Body of pancreas (tissue), 4 donors: ENCODE data around the gene RAB25. TPM values are rescaled to one million over a fixed set of nuclear protein-coding genes. Genes with fewer than 3 reads are reported as not detected.
"Not testable (repeated sequence)": the region's sequence is repeated elsewhere in the genome, so short reads cannot be mapped to it uniquely, and the experiment has no call there.

Experiments used
- ATAC-seq: fragments of 150-250 bp; one replicate; pipeline ENCODE4 v1.9.1; 2016
- DNase-seq, 4 donors: peaks; one replicate each; pipeline ENCODE4 v3.0.0-alpha.2; 2019
- H3K27ac ChIP-seq, 4 donors: fragments of 200-600 bp; sonication (generic); 1 replicate in 3 of 4; 2 replicates in 1 of 4; pipeline versions ENCODE4 v1.5.1 to v1.6.1; 2016 to 2019; ENCODE audit warnings: mild to moderate bottlenecking in 1 of 4, mixed read lengths in 1 of 4, moderate library complexity in 1 of 4
- H3K27me3 ChIP-seq, 2 donors: fragments of 200-600 bp; sonication (generic); one replicate each; pipeline ENCODE4 v1.6.0; 2016; ENCODE audit warnings: mild to moderate bottlenecking in 1 of 2
- H3K36me3 ChIP-seq, 2 donors: fragments of 200-600 bp; sonication (generic); replicated peaks in 1 of 2; 2 replicates each; pipeline ENCODE4 v1.5.1; 2016; ENCODE audit warnings: low read depth in 2 of 2; ENCODE audit not compliant: insufficient read depth in 1 of 2
- H3K4me1 ChIP-seq: fragments of 200-600 bp; sonication (generic); one replicate; pipeline ENCODE4 v1.6.0; 2016
- H3K4me3 ChIP-seq, 2 donors: fragments of 200-600 bp; sonication (generic); 1 replicate in 1 of 2; 2 replicates in 1 of 2; pipeline ENCODE4 v1.5.1; 2016 to 2019
- H3K9me3 ChIP-seq, 3 donors: fragments of 200-600 bp; sonication (generic); 1 replicate in 2 of 3; 2 replicates in 1 of 3; pipeline ENCODE4 v1.5.1; 2016
- POLR2A ChIP-seq, 3 donors: fragments of 450-650 bp; IDR thresholded peaks; one replicate each; pipeline ENCODE4 v1.6.1; 2016; ENCODE audit warnings: antibody characterized with exemption in 3 of 3, mild to moderate bottlenecking in 2 of 3
- WGBS, 2 donors: methylation state at CpG; one replicate each; pipeline ENCODE4 v1.1.5; 2017; 5-methylcytosine and 5-hydroxymethylcytosine counted together
- intact Hi-C: fragments of 100-400 bp; cut with DNase I; formaldehyde crosslinking; loops from one replicate; pipeline ENCODE4 v1.15.1; 2023
- total RNA-seq, 2 donors: library from RNA; depleted of rRNA; stranded (reverse); fragments of >200 nt; gene quantifications; one replicate each; pipeline ENCODE4 v1.1.0, GENCODE V29; 2016
- TF ChIP-seq, protein P1 (sequence below), 7 experiments: fragments of 450-650 bp in 4 of 7; fragments of 200-600 bp in 3 of 7; sonication (generic) in 3 of 7; IDR thresholded peaks; one replicate each; pipeline ENCODE4 v1.5.1; 2016 to 2019; ENCODE audit warnings: antibody characterized with exemption in 7 of 7

Gene RAB25
- total RNA-seq, 2 donors from 2014 or later, result 31.3 to 66.7 TPM

DNA sequence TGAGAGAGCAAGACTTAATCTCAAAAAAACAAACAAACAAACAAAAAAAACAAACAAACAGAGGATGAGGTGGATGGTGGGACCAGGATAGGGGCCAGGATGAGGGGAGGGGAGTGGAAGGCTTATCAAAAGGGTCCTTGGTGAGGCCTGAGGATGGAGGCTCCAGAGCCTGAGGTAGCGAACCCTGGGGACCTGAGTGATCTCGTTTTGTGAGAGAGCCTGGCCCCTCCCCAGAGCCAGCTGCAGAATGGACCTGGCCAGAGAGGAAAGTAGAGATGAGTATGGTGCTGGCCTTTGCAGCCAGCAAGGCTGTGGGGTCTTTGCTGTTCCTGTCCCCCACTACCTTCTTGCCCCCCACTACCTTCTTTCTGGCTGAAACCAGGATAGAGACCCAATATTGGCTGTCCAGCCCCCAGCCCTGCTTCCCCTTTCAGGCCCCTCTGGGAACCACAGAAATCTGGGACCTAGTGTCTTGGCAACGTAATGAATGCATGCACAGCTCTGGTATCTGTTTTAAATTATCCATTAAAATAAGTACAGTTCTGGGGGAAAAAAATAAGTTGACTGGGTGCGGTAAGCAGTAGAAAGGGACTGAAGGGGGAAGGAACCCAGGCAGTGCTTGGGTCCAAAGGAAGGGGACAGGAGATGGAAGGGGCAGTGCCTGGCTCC lies 52.5 kb downstream of the RAB25 start:
- H3K36me3 ChIP-seq, result no peaks in the 10 kb centered on the region
- intact Hi-C loops, result no loop called here
- H3K27ac ChIP-seq, result peak overlapping the region; percentile 13 to 96 (median 92)
- 48 to 53% methylated on average over 4 of the region's 4 CpGs for WGBS, 2 donors
- H3K4me3 ChIP-seq, result no peak overlapping the region
- no peak for TF ChIP-seq POLR2A (IDR thresholded peaks at IDR 0.05)
- TF ChIP-seq, protein P1, sequence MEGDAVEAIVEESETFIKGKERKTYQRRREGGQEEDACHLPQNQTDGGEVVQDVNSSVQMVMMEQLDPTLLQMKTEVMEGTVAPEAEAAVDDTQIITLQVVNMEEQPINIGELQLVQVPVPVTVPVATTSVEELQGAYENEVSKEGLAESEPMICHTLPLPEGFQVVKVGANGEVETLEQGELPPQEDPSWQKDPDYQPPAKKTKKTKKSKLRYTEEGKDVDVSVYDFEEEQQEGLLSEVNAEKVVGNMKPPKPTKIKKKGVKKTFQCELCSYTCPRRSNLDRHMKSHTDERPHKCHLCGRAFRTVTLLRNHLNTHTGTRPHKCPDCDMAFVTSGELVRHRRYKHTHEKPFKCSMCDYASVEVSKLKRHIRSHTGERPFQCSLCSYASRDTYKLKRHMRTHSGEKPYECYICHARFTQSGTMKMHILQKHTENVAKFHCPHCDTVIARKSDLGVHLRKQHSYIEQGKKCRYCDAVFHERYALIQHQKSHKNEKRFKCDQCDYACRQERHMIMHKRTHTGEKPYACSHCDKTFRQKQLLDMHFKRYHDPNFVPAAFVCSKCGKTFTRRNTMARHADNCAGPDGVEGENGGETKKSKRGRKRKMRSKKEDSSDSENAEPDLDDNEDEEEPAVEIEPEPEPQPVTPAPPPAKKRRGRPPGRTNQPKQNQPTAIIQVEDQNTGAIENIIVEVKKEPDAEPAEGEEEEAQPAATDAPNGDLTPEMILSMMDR (IDR thresholded peaks at IDR 0.05), result no peak
- no peak for ATAC-seq
- no peaks in the 10 kb centered on the region for H3K9me3 ChIP-seq
- DNase-seq, result no peak
- peaks cover 31% of the 10 kb centered on the region for H3K4me1 ChIP-seq
- H3K27me3 ChIP-seq, result no peaks in the 10 kb centered on the region

DNA sequence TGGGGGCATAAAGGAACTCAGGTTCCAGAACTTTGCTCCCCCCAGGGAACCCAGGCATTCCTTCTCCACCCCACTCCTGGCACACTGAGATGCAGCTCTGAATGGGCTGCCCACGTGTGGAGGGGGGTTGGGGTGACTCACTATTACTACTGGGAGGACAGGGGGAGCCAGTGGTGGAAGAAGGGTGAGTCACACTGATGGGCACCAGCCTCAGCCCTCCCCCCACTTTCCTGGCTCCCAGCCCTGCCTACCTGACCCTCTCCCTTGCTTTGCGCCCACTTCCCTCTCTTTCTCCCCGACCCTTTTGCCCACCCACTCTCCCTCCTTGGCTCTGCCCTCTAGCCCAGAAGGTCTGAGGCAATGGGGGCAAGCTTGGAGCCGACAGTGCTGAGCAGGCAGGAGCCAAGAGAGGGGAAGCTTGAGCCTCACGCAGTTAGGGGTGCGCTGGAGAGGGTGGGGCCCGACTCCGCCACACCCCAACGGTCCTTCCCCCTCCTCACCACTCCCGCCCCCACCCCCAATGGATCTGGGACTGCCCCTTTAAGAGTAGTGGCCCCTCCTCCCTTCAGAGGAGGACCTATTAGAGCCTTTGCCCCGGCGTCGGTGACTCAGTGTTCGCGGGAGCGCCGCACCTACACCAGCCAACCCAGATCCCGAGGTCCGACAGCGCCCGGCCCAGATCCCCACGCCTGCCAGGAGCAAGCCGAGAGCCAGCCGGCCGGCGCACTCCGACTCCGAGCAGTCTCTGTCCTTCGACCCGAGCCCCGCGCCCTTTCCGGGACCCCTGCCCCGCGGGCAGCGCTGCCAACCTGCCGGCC lies 53.4 kb downstream of the RAB25 start, which contains the start of gene LMNA:
Gene LMNA (plus strand): TSS at position 611 of the 818 bp plus-strand sequence. CDS start 208 bp downstream, outside the sequence.
- H3K4me3 ChIP-seq, result peak within 1 kb of the TSS; percentile 89 to 91
- DNase-seq (peak; percentile 94 to 97 (median 95)), ATAC-seq (peak; percentile 89)
- WGBS, 2 donors, result 2 to 5% methylated on average over 3 to 34 of the region's 37 CpGs
- intact Hi-C loops, result no loop called here
- no peaks in the 10 kb centered on the region for H3K27me3 ChIP-seq
- peaks cover 40% of the 10 kb centered on the region for H3K4me1 ChIP-seq
- H3K36me3 ChIP-seq, result no peaks in the 10 kb centered on the region
- H3K27ac ChIP-seq, result peak within 1 kb of the TSS; percentile 87 to 96 (median 95)
- TF ChIP-seq, protein P1 (IDR thresholded peaks at IDR 0.05), result no peak
- TF ChIP-seq POLR2A (IDR thresholded peaks at IDR 0.05), result peak; percentile 96 to 97 (median 96)
- H3K9me3 ChIP-seq, result no peaks in the 10 kb centered on the region

DNA sequence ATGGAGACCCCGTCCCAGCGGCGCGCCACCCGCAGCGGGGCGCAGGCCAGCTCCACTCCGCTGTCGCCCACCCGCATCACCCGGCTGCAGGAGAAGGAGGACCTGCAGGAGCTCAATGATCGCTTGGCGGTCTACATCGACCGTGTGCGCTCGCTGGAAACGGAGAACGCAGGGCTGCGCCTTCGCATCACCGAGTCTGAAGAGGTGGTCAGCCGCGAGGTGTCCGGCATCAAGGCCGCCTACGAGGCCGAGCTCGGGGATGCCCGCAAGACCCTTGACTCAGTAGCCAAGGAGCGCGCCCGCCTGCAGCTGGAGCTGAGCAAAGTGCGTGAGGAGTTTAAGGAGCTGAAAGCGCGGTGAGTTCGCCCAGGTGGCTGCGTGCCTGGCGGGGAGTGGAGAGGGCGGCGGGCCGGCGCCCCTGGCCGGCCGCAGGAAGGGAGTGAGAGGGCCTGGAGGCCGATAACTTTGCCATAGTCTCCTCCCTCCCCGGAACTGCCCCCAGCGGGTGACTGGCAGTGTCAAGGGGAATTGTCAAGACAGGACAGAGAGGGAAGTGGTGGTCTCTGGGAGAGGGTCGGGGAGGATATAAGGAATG lies 54.1 kb downstream of the RAB25 start:
- TF ChIP-seq, protein P1 (IDR thresholded peaks at IDR 0.05), result no peak
- TF ChIP-seq POLR2A (IDR thresholded peaks at IDR 0.05), result peak in 2 of 3 donors; percentile 3 to 57
- peaks cover 47% of the 10 kb centered on the region for H3K4me1 ChIP-seq
- DNase-seq, result peak in 1 of 4 donors; percentile 34
- peak; percentile 52 for ATAC-seq
- H3K4me3 ChIP-seq, result peak overlapping the region; percentile 89 to 91
- intact Hi-C loops, result no loop called here
- H3K9me3 ChIP-seq, result no peaks in the 10 kb centered on the region
- no peaks in the 10 kb centered on the region for H3K27me3 ChIP-seq
- H3K27ac ChIP-seq, result peak overlapping the region; percentile 87 to 96 (median 95)
- H3K36me3 ChIP-seq, result no peaks in the 10 kb centered on the region
- WGBS, 2 donors, result 1 to 7% methylated on average over 3 to 49 of the region's 49 CpGs

DNA sequence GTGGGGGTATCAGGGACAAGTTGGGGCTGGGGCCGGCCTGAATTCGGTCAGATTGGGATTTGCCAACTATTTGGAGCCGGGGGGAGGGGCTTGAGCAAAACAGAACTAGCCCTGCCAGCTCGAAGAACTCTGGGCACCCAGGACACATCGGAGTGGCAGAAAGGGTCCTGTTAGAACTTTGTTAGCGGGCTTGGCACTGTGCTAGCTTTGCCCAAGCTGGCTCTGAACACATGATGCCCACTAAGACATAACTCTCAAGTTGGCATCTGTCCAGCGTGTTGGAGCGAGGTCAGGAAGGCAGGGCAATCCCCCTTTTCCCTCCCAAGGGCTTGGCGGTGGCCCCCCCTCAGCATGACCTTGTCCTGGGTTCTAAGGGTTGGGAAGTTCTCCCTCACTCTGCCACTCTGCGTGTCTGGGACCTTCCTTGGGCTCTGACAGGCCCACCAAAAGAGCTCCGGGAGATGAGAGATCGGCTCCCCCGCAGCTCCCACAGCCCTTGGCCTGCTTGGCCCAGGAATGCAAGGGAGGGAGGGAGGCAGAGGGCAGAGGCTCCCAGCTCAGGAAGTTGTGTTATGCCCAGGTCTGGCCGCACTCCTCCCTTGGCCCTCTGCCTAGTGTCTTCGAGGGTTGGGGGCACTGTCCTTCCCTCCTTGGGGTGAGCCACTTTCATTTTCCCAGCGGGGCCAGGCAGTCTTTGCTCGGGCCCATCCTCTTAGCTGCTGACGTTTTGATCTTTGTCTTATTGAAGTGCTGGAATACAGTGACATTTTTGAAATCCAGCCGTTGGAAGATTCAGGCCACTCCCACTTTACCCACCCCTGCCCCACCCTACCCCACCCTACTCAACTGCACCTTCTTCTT lies 54.8 kb downstream of the RAB25 start:
- TF ChIP-seq, protein P1 (IDR thresholded peaks at IDR 0.05), result no peak
- TF ChIP-seq POLR2A (IDR thresholded peaks at IDR 0.05), result peak; percentile 34 to 54 (median 51)
- intact Hi-C loops, result no loop called here
- peak; percentile 34 for ATAC-seq
- H3K27me3 ChIP-seq, result no peaks in the 10 kb centered on the region
- peak overlapping the region; percentile 87 to 96 (median 95) for H3K27ac ChIP-seq
- peak; percentile 73 to 80 (median 74) for DNase-seq
- H3K4me1 ChIP-seq, result peaks cover 54% of the 10 kb centered on the region
- no peaks in the 10 kb centered on the region for H3K36me3 ChIP-seq
- no peaks in the 10 kb centered on the region for H3K9me3 ChIP-seq
- 2 to 4% methylated on average over 13 to 19 of the region's 19 CpGs for WGBS, 2 donors
- peak overlapping the region; percentile 89 to 91 for H3K4me3 ChIP-seq

DNA sequence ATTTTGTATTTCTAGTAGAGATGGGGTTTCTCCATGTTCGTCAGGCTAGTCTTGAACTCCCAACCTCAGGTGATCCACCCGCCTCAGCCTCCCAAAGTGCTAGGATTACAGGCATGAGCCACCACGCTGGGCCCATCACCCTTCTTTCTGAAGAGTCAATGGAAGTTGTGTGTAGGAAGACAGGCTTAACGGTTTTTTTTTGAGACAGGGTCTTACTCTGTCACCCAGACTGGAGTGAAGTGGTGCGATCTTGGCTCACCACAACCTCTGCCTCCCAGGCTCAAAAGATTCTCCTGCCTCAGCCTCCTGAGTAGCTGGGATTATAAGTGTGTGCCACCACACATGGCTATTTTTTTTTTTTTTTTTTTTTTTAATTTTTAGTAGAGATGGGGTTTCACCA lies 55.8 kb downstream of the RAB25 start:
- H3K27me3 ChIP-seq, DNase-seq, H3K36me3 ChIP-seq, intact Hi-C loops, H3K9me3 ChIP-seq, ATAC-seq: not testable (repeated sequence)
- peak overlapping the region in 1 of 2 donors; percentile 21 for H3K4me3 ChIP-seq
- H3K27ac ChIP-seq, result peak overlapping the region in 3 of 4 donors; percentile 87 to 98 (median 96)
- WGBS, 2 donors, result 85 to 88% methylated on average over 5 of the region's 5 CpGs
- peaks cover 64% of the 10 kb centered on the region for H3K4me1 ChIP-seq
